ENCODE measurements around the gene PLEKHG7. TPM values are rescaled to one million over a fixed set of nuclear protein-coding genes. Genes with fewer than 3 reads are reported as not detected.
A peak's percentile ranks its signal among the peaks of the same experiment; 100 is the strongest.
"Not testable (repeated sequence)": the region's sequence is repeated elsewhere in the genome, so short reads cannot be mapped to it uniquely, and the experiment has no call there.

The PLEKHG7 gene
- polyA plus RNA-seq, 4 donors = 0.19 to 0.72 (median 0.22) TPM; not detected in 1

DNA sequence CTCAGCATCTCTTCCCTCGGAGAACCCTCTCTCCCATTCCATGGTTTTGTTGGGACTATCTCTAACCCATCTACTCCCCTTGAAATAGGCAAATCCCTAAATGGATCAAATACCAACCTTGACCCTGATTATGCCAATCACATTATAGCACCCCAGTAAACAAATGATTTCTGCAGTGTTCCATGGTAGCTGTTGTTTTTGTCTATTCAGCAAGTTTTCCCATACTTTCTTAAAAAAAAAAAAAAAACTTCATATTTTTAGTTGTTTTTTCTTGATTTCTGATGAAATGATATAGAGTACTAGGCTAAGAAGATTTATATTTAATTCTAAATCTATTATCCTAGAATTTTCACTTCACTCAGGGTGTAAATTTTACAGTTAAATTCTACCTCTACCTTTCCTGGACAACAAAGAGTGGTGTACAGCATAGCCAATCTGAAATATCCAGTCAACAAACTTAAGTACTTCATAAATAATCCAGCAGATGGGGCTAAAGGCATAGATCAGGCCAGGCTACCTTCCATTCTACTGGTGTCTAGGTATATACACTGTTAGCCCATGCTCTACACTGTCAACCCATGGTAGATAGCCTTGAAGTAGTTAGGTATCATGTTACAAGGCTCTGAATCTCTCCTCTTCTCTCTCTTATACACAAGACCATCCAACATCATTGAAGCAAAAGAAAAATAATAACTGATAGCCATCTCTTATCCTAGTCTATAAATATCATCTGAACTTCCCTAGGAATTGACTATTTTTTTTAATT, 82.2 kb downstream of the PLEKHG7 start:
- FAIRE-seq (peak; percentile 53), DNase-seq (peak; percentile 78 to 80)
- no peaks in the 10 kb centered on the region for H3K9me3 ChIP-seq (ENCODE audit: control insufficient read depth in 2 of 2, insufficient read depth in 1 of 2, low read depth in 1 of 2, low read length in 1 of 2)
- 68 to 76% (median 72%) methylated on average over 1 of the region's 1 CpG for WGBS, 3 donors
- no peak overlapping the region for H3K4me3 ChIP-seq (ENCODE audit: low read depth in 1 of 3, low read length in 3 of 3)
- no peak overlapping the region for H3K27ac ChIP-seq (ENCODE audit: low read depth in 1 of 3, low read length in 2 of 3)
- no peaks in the 10 kb centered on the region for H3K4me1 ChIP-seq (ENCODE audit: control insufficient read depth in 3 of 3, insufficient read depth in 2 of 3, low read depth in 1 of 3, low read length in 2 of 3)
- H3K27me3 ChIP-seq (ENCODE audit: control insufficient read depth in 3 of 3, insufficient read depth in 3 of 3, low read length in 3 of 3) = no peaks in the 10 kb centered on the region
- peaks cover 0 to 10% (median 2%) of the 10 kb centered on the region in 3 donors for H3K36me3 ChIP-seq (ENCODE audit: control insufficient read depth in 3 of 3, insufficient read depth in 2 of 3, low read depth in 1 of 3, low read length in 3 of 3)

DNA sequence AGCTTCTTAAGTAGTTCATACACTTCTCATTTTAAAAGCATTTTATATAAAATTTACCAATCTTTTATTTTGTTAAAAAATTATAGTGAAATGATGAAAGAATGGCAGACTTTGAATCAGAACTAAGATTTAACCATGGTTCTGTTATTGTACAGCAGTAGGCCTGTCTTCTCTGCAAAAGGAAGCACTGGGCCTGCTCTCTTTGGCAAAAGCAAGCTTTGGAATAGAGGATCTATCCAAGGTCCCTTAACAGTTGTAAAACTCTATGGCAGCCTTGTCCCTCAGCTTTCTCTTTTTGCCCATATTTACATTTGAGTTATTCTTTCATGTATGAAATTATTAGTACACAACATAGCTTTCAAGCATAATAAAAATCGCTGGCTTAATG, 82.8 kb downstream of the PLEKHG7 start:
- no peak overlapping the region for H3K27ac ChIP-seq (ENCODE audit: low read depth in 1 of 3, low read length in 2 of 3)
- peak; percentile 59 for FAIRE-seq
- H3K4me1 ChIP-seq (ENCODE audit: control insufficient read depth in 3 of 3, insufficient read depth in 2 of 3, low read depth in 1 of 3, low read length in 2 of 3) = no peaks in the 10 kb centered on the region
- 91 to 94% (median 92%) methylated on average over 1 of the region's 1 CpG for WGBS, 3 donors
- H3K4me3 ChIP-seq (ENCODE audit: low read depth in 1 of 3, low read length in 3 of 3) = no peak overlapping the region
- H3K36me3 ChIP-seq (ENCODE audit: control insufficient read depth in 3 of 3, insufficient read depth in 2 of 3, low read depth in 1 of 3, low read length in 3 of 3) = peaks cover 0 to 10% (median 2%) of the 10 kb centered on the region in 3 donors
- H3K9me3 ChIP-seq (ENCODE audit: control insufficient read depth in 2 of 2, insufficient read depth in 1 of 2, low read depth in 1 of 2, low read length in 1 of 2) = peaks cover 0 to 2% of the 10 kb centered on the region in 2 donors
- DNase-seq = no peak
- H3K27me3 ChIP-seq (ENCODE audit: control insufficient read depth in 3 of 3, insufficient read depth in 3 of 3, low read length in 3 of 3) = no peaks in the 10 kb centered on the region

DNA sequence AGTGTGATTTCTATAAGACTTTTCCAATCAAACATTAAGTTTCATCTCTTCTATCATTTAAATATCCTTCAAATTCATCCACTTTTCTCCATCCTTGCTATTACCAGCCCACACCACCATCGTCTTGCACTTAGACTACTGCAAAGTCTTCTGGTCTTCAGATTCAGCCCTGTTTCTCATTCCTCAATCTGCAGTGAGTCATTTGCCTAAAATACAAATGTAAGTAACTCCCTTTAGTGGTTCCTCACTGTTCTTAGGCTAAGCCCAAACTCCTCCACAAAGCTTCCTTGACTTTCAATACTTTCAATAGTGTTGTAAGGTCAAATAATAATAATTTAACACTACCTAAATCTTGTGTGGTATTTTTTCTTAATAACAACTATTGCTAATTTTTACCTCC, 83.3 kb downstream of the PLEKHG7 start:
- H3K27ac ChIP-seq (ENCODE audit: low read depth in 1 of 3, low read length in 2 of 3) = no peak overlapping the region
- H3K9me3 ChIP-seq (ENCODE audit: control insufficient read depth in 2 of 2, insufficient read depth in 1 of 2, low read depth in 1 of 2, low read length in 1 of 2) = peaks cover 0 to 2% of the 10 kb centered on the region in 2 donors
- DNase-seq (no peak), FAIRE-seq (no peak)
- H3K4me1 ChIP-seq (ENCODE audit: control insufficient read depth in 3 of 3, insufficient read depth in 2 of 3, low read depth in 1 of 3, low read length in 2 of 3) = no peaks in the 10 kb centered on the region
- no peaks in the 10 kb centered on the region for H3K27me3 ChIP-seq (ENCODE audit: control insufficient read depth in 3 of 3, insufficient read depth in 3 of 3, low read length in 3 of 3)
- WGBS, 3 donors = 84 to 95% (median 89%) methylated on average over 1 of the region's 1 CpG
- peaks cover 0 to 7% (median 2%) of the 10 kb centered on the region in 3 donors for H3K36me3 ChIP-seq (ENCODE audit: control insufficient read depth in 3 of 3, insufficient read depth in 2 of 3, low read depth in 1 of 3, low read length in 3 of 3)
- no peak overlapping the region for H3K4me3 ChIP-seq (ENCODE audit: low read depth in 1 of 3, low read length in 3 of 3)

DNA sequence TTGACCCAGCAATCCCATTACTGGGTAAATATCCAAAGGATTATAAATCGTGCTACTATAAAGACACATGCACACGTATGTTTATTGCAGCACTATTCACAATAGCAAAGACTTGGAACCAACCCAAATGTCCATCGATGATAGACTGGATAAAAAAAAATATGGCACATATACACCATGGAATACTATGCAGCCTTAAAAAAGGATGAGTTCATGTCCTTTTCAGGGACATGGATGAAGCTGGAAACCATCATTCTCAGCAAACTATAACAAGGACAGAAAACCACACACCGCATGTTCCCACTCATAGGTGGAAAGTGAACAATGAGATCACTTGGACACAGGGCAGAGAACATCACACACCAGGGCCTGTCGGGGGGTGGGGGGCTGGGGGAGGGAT, 91.6 kb downstream of the PLEKHG7 start:
- 97 to 98% (median 98%) methylated on average over 5 of the region's 5 CpGs for WGBS, 3 donors

DNA sequence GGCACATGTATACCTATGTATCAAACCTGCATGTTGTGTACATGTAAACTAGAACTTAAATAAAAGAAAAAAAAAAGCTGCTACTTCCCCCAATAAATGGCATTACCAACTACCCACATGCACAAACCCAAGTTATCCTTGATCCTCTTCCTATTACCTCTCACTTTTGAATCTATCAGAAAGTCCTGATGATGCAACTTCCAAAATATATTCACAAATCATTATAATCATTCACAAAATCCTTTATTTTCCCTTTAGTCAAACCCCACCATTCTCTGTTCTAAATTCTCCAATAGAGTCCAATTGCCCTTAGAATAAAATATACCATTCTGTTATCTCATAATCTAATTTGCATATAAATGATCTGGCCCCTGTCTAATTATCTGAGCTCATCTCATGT, 92.0 kb downstream of the PLEKHG7 start:
- no peak overlapping the region for H3K4me3 ChIP-seq (ENCODE audit: low read depth in 1 of 3, low read length in 3 of 3)

More for the DNA sequence above, 91.6 kb downstream of the PLEKHG7 start:
- H3K27me3 ChIP-seq (ENCODE audit: control insufficient read depth in 3 of 3, insufficient read depth in 3 of 3, low read length in 3 of 3); DNase-seq; H3K27ac ChIP-seq (ENCODE audit: low read depth in 1 of 3, low read length in 2 of 3); H3K36me3 ChIP-seq (ENCODE audit: control insufficient read depth in 3 of 3, insufficient read depth in 2 of 3, low read depth in 1 of 3, low read length in 3 of 3); FAIRE-seq; H3K4me1 ChIP-seq (ENCODE audit: control insufficient read depth in 3 of 3, insufficient read depth in 2 of 3, low read depth in 1 of 3, low read length in 2 of 3); H3K4me3 ChIP-seq (ENCODE audit: low read depth in 1 of 3, low read length in 3 of 3); H3K9me3 ChIP-seq (ENCODE audit: control insufficient read depth in 2 of 2, insufficient read depth in 1 of 2, low read depth in 1 of 2, low read length in 1 of 2): not testable (repeated sequence)

DNA sequence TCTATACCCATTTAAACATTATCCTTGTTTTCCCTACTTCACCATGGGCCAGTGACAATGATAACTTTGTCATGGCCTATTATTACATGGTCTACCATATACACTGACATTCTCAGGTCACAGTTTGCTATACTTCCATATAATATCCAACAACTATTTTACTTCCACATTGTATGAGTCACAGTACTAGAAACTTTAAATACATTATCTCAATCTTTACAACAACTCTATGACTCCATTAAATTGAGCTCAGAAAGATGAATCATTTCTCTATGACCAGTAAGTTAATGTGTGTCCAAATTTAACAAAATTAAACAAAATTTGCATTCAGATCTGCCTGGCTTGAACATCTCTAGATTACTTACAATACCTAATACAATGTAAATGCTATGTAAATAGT, 93.9 kb downstream of the PLEKHG7 start:
- H3K4me1 ChIP-seq (ENCODE audit: control insufficient read depth in 3 of 3, insufficient read depth in 2 of 3, low read depth in 1 of 3, low read length in 2 of 3) = no peaks in the 10 kb centered on the region
- no peak overlapping the region for H3K27ac ChIP-seq (ENCODE audit: low read depth in 1 of 3, low read length in 2 of 3)
- no peak overlapping the region for H3K4me3 ChIP-seq (ENCODE audit: low read depth in 1 of 3, low read length in 3 of 3)
- H3K27me3 ChIP-seq (ENCODE audit: control insufficient read depth in 3 of 3, insufficient read depth in 3 of 3, low read length in 3 of 3) = no peaks in the 10 kb centered on the region
- H3K9me3 ChIP-seq (ENCODE audit: control insufficient read depth in 2 of 2, insufficient read depth in 1 of 2, low read depth in 1 of 2, low read length in 1 of 2) = no peaks in the 10 kb centered on the region
- FAIRE-seq (no peak), DNase-seq (no peak)
- peaks cover 0 to 8% (median 6%) of the 10 kb centered on the region in 3 donors for H3K36me3 ChIP-seq (ENCODE audit: control insufficient read depth in 3 of 3, insufficient read depth in 2 of 3, low read depth in 1 of 3, low read length in 3 of 3)

More for the DNA sequence above, 92.0 kb downstream of the PLEKHG7 start:
- no peak overlapping the region for H3K27ac ChIP-seq (ENCODE audit: low read depth in 1 of 3, low read length in 2 of 3)
- DNase-seq (no peak), FAIRE-seq (no peak)
- no peaks in the 10 kb centered on the region for H3K27me3 ChIP-seq (ENCODE audit: control insufficient read depth in 3 of 3, insufficient read depth in 3 of 3, low read length in 3 of 3)
- H3K36me3 ChIP-seq (ENCODE audit: control insufficient read depth in 3 of 3, insufficient read depth in 2 of 3, low read depth in 1 of 3, low read length in 3 of 3) = peaks cover 0 to 5% (median 4%) of the 10 kb centered on the region in 3 donors
- no peaks in the 10 kb centered on the region for H3K4me1 ChIP-seq (ENCODE audit: control insufficient read depth in 3 of 3, insufficient read depth in 2 of 3, low read depth in 1 of 3, low read length in 2 of 3)
- H3K9me3 ChIP-seq (ENCODE audit: control insufficient read depth in 2 of 2, insufficient read depth in 1 of 2, low read depth in 1 of 2, low read length in 1 of 2) = peaks cover 0 to 2% of the 10 kb centered on the region in 2 donors

DNA sequence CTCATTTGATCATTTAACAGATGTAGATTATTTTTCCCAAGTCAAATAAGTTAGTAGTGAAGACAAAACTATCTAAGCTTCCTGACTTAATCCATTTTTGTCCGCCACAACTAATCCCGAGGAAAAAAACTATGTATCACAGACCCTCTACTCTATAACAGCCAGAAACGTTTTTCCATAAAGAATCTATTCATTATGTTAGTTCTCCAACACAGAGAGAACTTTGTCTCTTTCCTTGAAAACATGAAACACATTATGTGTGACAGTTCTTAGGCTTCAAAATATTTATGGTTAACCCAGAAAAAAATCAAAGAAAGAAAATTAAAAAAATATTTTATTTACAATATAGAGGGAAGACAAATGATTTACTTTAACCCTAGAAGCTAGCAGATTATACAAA, 100.1 kb downstream of the PLEKHG7 start:
- peaks cover 0 to 12% (median 5%) of the 10 kb centered on the region in 3 donors for H3K36me3 ChIP-seq (ENCODE audit: control insufficient read depth in 3 of 3, insufficient read depth in 2 of 3, low read depth in 1 of 3, low read length in 3 of 3)
- DNase-seq = no peak
- FAIRE-seq = no peak
- H3K4me1 ChIP-seq (ENCODE audit: control insufficient read depth in 3 of 3, insufficient read depth in 2 of 3, low read depth in 1 of 3, low read length in 2 of 3) = no peaks in the 10 kb centered on the region
- no peaks in the 10 kb centered on the region for H3K9me3 ChIP-seq (ENCODE audit: control insufficient read depth in 2 of 2, insufficient read depth in 1 of 2, low read depth in 1 of 2, low read length in 1 of 2)
- H3K27ac ChIP-seq (ENCODE audit: low read depth in 1 of 3, low read length in 2 of 3) = no peak overlapping the region
- H3K4me3 ChIP-seq (ENCODE audit: low read depth in 1 of 3, low read length in 3 of 3) = no peak overlapping the region
- 68 to 92% (median 87%) methylated on average over 3 of the region's 3 CpGs for WGBS, 3 donors
- H3K27me3 ChIP-seq (ENCODE audit: control insufficient read depth in 3 of 3, insufficient read depth in 3 of 3, low read length in 3 of 3) = no peaks in the 10 kb centered on the region

DNA sequence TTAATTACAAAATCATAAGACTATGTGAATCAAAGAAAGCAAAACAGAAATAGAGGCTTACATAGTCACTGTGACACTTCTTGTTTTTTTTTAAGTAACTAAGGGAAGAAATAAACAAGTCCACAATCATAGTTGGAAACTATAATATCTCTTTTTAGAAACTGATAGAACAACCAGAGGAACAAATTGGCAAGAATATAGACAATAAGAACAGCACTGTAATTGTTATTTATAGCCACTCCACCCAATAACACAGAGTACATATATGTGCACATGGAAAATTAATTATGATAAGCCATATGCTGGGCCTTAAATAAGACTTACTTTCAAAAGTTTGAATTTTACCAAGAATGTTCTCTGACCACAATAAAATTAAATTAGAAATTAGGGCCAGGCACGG, 101.1 kb downstream of the PLEKHG7 start:
- no peaks in the 10 kb centered on the region for H3K4me1 ChIP-seq (ENCODE audit: control insufficient read depth in 3 of 3, insufficient read depth in 2 of 3, low read depth in 1 of 3, low read length in 2 of 3)
- peaks cover 0 to 11% (median 5%) of the 10 kb centered on the region in 3 donors for H3K36me3 ChIP-seq (ENCODE audit: control insufficient read depth in 3 of 3, insufficient read depth in 2 of 3, low read depth in 1 of 3, low read length in 3 of 3)
- FAIRE-seq (no peak), DNase-seq (no peak)
- H3K27ac ChIP-seq (ENCODE audit: low read depth in 1 of 3, low read length in 2 of 3) = no peak overlapping the region
- H3K27me3 ChIP-seq (ENCODE audit: control insufficient read depth in 3 of 3, insufficient read depth in 3 of 3, low read length in 3 of 3) = no peaks in the 10 kb centered on the region
- no peaks in the 10 kb centered on the region for H3K9me3 ChIP-seq (ENCODE audit: control insufficient read depth in 2 of 2, insufficient read depth in 1 of 2, low read depth in 1 of 2, low read length in 1 of 2)
- no peak overlapping the region for H3K4me3 ChIP-seq (ENCODE audit: low read depth in 1 of 3, low read length in 3 of 3)
- WGBS, 3 donors = 98 to 100% (median 100%) methylated on average over 1 of the region's 1 CpG

DNA sequence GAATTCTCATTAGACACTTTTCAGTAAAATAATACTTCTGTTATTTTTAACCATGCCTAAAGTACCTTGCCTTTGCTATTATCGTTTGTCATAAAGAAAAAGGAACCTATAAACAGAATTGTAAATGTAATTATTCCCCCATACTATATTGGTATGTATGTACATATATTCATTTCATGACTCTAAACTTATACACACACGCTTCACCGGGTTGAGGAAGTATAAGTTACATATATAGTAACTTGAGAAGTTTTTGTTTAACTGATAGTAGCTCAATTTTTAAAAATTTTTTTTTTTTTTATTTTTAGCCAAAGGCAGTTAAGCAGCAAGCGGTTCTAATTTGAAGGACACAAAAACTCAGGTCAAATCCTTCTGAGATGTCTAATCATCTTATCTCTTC, 107.6 kb downstream of the PLEKHG7 start:
- H3K4me3 ChIP-seq (ENCODE audit: low read depth in 1 of 3, low read length in 3 of 3) = no peak overlapping the region
- no peak for DNase-seq
- no peaks in the 10 kb centered on the region for H3K9me3 ChIP-seq (ENCODE audit: control insufficient read depth in 2 of 2, insufficient read depth in 1 of 2, low read depth in 1 of 2, low read length in 1 of 2)
- H3K36me3 ChIP-seq (ENCODE audit: control insufficient read depth in 3 of 3, insufficient read depth in 2 of 3, low read depth in 1 of 3, low read length in 3 of 3) = peaks cover 0 to 19% (median 5%) of the 10 kb centered on the region in 3 donors
- peak; percentile 41 for FAIRE-seq
- no peak overlapping the region for H3K27ac ChIP-seq (ENCODE audit: low read depth in 1 of 3, low read length in 2 of 3)
- no peaks in the 10 kb centered on the region for H3K27me3 ChIP-seq (ENCODE audit: control insufficient read depth in 3 of 3, insufficient read depth in 3 of 3, low read length in 3 of 3)
- no peaks in the 10 kb centered on the region for H3K4me1 ChIP-seq (ENCODE audit: control insufficient read depth in 3 of 3, insufficient read depth in 2 of 3, low read depth in 1 of 3, low read length in 2 of 3)
- 88 to 98% (median 91%) methylated on average over 4 of the region's 4 CpGs for WGBS, 3 donors

Data from small intestine (tissue), 7 donors.